Nephron (organoid): ENCODE results near the gene IRF8.

Experiments used
- H3K27ac Mint-ChIP-seq, 3 experiments: 2 replicates each; pipeline ENCODE4 v1.8.0; 2020; ENCODE audit warnings: mixed read lengths in 3 of 3, mild to moderate bottlenecking in 2 of 3, moderate library complexity in 1 of 3
- H3K27me3 Mint-ChIP-seq: 2 replicates; pipeline ENCODE4 v1.8.0; 2021; ENCODE audit warnings: low read depth, mild to moderate bottlenecking, moderate library complexity, mixed read lengths
- H3K36me3 Mint-ChIP-seq: 2 replicates; pipeline ENCODE4 v1.8.0; 2020; ENCODE audit warnings: low read depth, mixed read lengths
- H3K4me1 Mint-ChIP-seq: 2 replicates; pipeline ENCODE4 v1.8.0; 2020; ENCODE audit warnings: mixed read lengths
- H3K4me3 Mint-ChIP-seq, 3 experiments: 2 replicates each; pipeline ENCODE4 v1.8.0; 2020; ENCODE audit warnings: mild to moderate bottlenecking in 3 of 3, mixed read lengths in 3 of 3, moderate library complexity in 2 of 3
- H3K9me3 Mint-ChIP-seq: 2 replicates; pipeline ENCODE4 v1.8.0; 2020; ENCODE audit warnings: mixed read lengths
- TF ChIP-seq, protein P1 (sequence below), 3 experiments: fragments of 200-600 bp; sonication (generic); IDR thresholded peaks; one replicate each; pipeline ENCODE4 v1.5.0; 2021; ENCODE audit warnings: antibody characterized with exemption in 3 of 3; ENCODE audit not compliant: unreplicated experiment in 3 of 3

The IRF8 gene

DNA sequence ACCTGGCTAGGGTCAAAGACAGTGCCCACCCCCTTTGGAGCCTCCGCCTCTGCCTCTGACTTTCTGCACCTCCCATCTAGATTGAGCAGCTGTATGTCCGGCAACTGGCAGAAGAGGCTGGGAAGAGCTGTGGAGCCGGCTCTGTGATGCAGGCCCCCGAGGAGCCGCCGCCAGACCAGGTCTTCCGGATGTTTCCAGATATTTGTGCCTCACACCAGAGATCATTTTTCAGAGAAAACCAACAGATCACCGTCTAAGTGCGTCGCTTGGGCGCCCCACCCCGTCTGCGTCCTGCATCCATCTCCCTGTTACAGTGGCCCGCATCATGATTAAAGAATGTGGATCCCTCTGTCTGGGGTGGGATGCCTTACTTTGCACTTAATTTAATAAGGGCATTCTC is 22.1 kb downstream of the IRF8 start:
- peaks cover 11% of the 10 kb centered on the region for H3K4me1 Mint-ChIP-seq
- no peaks in the 10 kb centered on the region for H3K36me3 Mint-ChIP-seq
- no peak overlapping the region for H3K4me3 Mint-ChIP-seq
- no peak overlapping the region for H3K27ac Mint-ChIP-seq
- H3K27me3 Mint-ChIP-seq = peaks cover 62% of the 10 kb centered on the region
- peaks cover 3% of the 10 kb centered on the region for H3K9me3 Mint-ChIP-seq
- TF ChIP-seq, protein P1, sequence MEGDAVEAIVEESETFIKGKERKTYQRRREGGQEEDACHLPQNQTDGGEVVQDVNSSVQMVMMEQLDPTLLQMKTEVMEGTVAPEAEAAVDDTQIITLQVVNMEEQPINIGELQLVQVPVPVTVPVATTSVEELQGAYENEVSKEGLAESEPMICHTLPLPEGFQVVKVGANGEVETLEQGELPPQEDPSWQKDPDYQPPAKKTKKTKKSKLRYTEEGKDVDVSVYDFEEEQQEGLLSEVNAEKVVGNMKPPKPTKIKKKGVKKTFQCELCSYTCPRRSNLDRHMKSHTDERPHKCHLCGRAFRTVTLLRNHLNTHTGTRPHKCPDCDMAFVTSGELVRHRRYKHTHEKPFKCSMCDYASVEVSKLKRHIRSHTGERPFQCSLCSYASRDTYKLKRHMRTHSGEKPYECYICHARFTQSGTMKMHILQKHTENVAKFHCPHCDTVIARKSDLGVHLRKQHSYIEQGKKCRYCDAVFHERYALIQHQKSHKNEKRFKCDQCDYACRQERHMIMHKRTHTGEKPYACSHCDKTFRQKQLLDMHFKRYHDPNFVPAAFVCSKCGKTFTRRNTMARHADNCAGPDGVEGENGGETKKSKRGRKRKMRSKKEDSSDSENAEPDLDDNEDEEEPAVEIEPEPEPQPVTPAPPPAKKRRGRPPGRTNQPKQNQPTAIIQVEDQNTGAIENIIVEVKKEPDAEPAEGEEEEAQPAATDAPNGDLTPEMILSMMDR (IDR thresholded peaks at IDR 0.05; ENCODE audit: unreplicated experiment in 3 of 3) = no peak

DNA sequence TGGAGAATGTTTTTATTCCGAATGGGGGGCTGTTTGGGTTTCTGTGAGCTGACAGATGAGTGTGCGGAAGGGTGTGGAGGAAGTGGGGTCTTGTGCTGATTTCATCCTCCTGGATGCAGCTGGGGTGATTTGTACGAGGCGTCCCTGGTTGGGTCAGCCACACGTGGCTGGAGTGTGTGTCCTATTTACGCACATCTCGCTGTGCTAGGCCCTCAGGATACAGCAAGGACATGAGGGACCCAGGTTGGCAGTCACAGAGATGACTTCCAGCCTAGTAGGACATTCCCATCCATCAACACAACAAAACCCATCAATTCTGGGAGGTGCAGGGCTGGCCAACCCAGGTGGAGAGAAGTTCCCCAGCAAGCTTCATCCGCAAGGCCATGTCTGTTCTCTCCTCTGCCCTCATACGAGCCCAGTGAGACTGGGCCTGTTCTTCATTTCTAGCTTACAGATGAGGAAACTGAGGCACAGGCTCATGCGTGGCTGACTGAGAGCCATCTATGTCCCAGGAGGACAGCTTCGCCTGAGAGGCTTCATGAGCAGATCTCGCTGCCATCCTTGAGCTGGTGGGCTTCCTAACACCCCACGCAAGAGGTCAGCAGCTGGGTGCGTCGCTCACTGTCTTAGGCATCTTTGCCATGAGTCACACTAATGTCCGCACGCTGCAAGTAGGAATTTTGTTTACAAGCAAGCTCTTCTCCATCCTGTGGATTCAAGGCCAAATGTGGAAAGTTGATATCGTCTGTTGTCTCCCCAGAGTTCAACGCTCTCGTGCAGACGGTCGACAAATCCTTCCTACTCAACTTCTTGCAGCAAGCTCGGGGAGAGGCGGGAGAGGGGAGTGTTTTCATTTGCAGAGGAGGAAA is 24.4 kb downstream of the IRF8 start:
- TF ChIP-seq, protein P1 (IDR thresholded peaks at IDR 0.05; ENCODE audit: unreplicated experiment in 3 of 3) = no peak
- Mint-ChIP-seq H3K27me3 (peaks cover 66% of the 10 kb centered on the region), H3K4me3 (no peak overlapping the region), H3K27ac (peak overlapping the region in 1 of 3 experiments; percentile 26), H3K4me1 (peaks cover 22% of the 10 kb centered on the region), H3K36me3 (no peaks in the 10 kb centered on the region), H3K9me3 (peaks cover 3% of the 10 kb centered on the region)

DNA sequence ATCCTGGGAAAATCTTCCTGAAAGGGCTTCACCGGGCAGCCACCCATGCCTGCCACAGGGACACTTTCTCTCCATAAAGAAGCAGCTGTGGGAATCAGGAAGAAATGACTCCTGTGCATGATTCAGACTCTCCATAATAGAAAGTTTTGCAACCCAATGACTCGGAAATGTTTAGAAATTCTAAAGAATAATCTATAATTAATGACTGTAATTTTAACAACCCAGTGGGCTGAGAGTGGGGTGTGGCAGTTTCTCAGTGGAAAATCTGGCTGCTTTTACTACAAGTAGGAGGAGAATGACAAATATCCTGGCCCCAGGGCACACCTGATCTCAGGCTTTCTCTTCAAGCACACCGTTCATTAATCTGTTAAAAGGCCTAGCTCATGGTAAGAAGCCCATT is 25.7 kb downstream of the IRF8 start:
- TF ChIP-seq, protein P1 (IDR thresholded peaks at IDR 0.05; ENCODE audit: unreplicated experiment in 3 of 3) = no peak
- H3K4me3 Mint-ChIP-seq = no peak overlapping the region

DNA sequence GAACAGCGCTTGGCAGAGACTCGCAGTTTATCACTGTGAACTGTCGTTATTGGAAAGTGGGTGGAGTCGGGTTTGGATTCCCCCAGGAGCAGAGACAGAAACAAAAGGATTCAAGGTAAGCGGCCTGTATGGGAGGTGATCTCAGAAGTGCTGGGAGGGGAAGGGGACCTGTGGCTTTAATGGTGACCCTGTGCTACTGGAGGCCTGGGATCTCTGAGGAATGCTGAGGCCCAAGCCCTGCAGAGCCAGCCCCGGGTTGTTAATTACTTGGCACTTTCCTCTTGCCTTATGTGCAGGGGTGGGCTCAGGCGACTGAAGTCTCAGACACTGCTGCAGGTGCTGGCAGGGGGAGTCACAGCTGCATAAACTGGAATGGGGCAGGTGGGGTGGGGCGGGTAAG is 27.4 kb downstream of the IRF8 start:
- Mint-ChIP-seq H3K36me3 (no peaks in the 10 kb centered on the region), H3K27ac (no peak overlapping the region), H3K4me3 (no peak overlapping the region), H3K27me3 (peaks cover 70% of the 10 kb centered on the region), H3K4me1 (peaks cover 24% of the 10 kb centered on the region), H3K9me3 (no peaks in the 10 kb centered on the region)
- TF ChIP-seq, protein P1 (IDR thresholded peaks at IDR 0.05; ENCODE audit: unreplicated experiment in 3 of 3) = no peak

More for the DNA sequence above, 25.7 kb downstream of the IRF8 start:
- peaks cover 24% of the 10 kb centered on the region for H3K4me1 Mint-ChIP-seq
- H3K9me3 Mint-ChIP-seq = peaks cover 3% of the 10 kb centered on the region
- peaks cover 64% of the 10 kb centered on the region for H3K27me3 Mint-ChIP-seq
- H3K36me3 Mint-ChIP-seq = no peaks in the 10 kb centered on the region
- no peak overlapping the region for H3K27ac Mint-ChIP-seq

DNA sequence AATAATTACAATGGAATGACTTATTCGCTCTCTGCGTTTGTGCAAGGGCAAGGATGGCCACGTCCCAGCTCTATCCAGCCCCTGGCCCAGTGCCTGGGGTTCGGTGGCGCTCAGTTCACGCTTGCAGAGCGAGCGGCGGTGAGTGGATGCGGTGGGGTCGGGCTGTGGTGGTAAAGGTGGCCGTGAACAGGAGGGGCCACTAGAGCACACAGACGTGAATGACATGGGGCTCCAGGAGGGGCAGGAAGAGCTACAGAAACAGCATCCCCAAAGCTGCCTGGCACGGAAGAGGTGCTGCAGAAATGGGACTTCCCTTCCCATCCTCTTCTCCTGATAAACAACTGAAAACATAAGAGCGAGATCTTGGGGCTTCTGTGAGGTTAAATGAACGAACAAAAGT is 28.4 kb downstream of the IRF8 start:
- TF ChIP-seq, protein P1 (IDR thresholded peaks at IDR 0.05; ENCODE audit: unreplicated experiment in 3 of 3) = no peak
- H3K4me3 Mint-ChIP-seq = no peak overlapping the region
- peaks cover 69% of the 10 kb centered on the region for H3K27me3 Mint-ChIP-seq
- no peaks in the 10 kb centered on the region for H3K36me3 Mint-ChIP-seq
- H3K27ac Mint-ChIP-seq = peak overlapping the region in 2 of 3 experiments; percentile 0 to 7
- peaks cover 24% of the 10 kb centered on the region for H3K4me1 Mint-ChIP-seq
- H3K9me3 Mint-ChIP-seq = no peaks in the 10 kb centered on the region

DNA sequence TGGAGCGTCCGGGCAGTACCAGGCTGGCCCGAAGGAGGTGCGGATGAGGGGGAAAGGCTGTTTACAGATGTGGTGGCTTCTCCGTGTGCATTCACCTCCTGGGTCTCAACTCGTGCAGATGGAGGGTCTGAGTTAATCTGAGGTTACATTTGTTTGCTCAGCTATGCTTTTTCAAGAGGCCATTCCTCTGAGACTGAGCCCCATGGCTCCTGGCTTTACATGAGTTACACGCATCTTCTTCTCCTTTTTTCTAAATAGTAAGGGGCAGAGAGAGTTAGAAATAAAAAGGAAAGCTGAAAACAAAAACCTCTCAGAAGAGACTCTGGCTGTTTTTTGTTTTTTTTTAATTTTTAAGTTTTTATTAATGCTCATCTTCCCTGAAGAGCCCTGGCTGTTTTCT is 29.0 kb downstream of the IRF8 start:
- Mint-ChIP-seq H3K9me3 (no peaks in the 10 kb centered on the region), H3K36me3 (no peaks in the 10 kb centered on the region), H3K27ac (peak overlapping the region in 2 of 3 experiments; percentile 7 to 50), H3K27me3 (peaks cover 73% of the 10 kb centered on the region), H3K4me3 (no peak overlapping the region), H3K4me1 (peaks cover 24% of the 10 kb centered on the region)
- TF ChIP-seq, protein P1 (IDR thresholded peaks at IDR 0.05; ENCODE audit: unreplicated experiment in 3 of 3) = no peak
